ENCODE measurements around the gene NEBL.

GRCh38 chr10:20916976-20917375 is 19.9 kb upstream of the NEBL start:
- no peak for TF ChIP-seq ZSCAN5A (tag by site-specific recombination; IDR thresholded peaks at IDR 0.05)
- no peak for TF ChIP-seq ZBTB7A (tag by site-specific recombination; IDR thresholded peaks at IDR 0.05; ENCODE audit: low read depth)
- TF ChIP-seq ZNF274 (IDR thresholded peaks at IDR 0.05; ENCODE audit: low read length): no peak
- TF ChIP-seq ZNF274 (tag by site-specific recombination; IDR thresholded peaks at IDR 0.05; ENCODE audit: borderline replicate concordance): no peak
- TF ChIP-seq, protein P1, sequence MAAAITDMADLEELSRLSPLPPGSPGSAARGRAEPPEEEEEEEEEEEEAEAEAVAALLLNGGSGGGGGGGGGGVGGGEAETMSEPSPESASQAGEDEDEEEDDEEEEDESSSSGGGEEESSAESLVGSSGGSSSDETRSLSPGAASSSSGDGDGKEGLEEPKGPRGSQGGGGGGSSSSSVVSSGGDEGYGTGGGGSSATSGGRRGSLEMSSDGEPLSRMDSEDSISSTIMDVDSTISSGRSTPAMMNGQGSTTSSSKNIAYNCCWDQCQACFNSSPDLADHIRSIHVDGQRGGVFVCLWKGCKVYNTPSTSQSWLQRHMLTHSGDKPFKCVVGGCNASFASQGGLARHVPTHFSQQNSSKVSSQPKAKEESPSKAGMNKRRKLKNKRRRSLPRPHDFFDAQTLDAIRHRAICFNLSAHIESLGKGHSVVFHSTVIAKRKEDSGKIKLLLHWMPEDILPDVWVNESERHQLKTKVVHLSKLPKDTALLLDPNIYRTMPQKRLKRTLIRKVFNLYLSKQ (tag by site-specific recombination; IDR thresholded peaks at IDR 0.05; ENCODE audit: borderline replicate concordance): no peak
- TF ChIP-seq TCF7L2 (IDR thresholded peaks at IDR 0.05; ENCODE audit: borderline replicate concordance, low read depth, low read length): no peak
- no peak for TF ChIP-seq SALL2 (tag by site-specific recombination; IDR thresholded peaks at IDR 0.05; ENCODE audit: borderline replicate concordance)
- TF ChIP-seq TRIM28 (IDR thresholded peaks at IDR 0.05; ENCODE audit: borderline replicate concordance, low read length): no peak
- TF ChIP-seq, protein P2, sequence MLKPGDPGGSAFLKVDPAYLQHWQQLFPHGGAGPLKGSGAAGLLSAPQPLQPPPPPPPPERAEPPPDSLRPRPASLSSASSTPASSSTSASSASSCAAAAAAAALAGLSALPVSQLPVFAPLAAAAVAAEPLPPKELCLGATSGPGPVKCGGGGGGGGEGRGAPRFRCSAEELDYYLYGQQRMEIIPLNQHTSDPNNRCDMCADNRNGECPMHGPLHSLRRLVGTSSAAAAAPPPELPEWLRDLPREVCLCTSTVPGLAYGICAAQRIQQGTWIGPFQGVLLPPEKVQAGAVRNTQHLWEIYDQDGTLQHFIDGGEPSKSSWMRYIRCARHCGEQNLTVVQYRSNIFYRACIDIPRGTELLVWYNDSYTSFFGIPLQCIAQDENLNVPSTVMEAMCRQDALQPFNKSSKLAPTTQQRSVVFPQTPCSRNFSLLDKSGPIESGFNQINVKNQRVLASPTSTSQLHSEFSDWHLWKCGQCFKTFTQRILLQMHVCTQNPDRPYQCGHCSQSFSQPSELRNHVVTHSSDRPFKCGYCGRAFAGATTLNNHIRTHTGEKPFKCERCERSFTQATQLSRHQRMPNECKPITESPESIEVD (tag by site-specific recombination; IDR thresholded peaks at IDR 0.05): no peak
- TF ChIP-seq, protein P3, sequence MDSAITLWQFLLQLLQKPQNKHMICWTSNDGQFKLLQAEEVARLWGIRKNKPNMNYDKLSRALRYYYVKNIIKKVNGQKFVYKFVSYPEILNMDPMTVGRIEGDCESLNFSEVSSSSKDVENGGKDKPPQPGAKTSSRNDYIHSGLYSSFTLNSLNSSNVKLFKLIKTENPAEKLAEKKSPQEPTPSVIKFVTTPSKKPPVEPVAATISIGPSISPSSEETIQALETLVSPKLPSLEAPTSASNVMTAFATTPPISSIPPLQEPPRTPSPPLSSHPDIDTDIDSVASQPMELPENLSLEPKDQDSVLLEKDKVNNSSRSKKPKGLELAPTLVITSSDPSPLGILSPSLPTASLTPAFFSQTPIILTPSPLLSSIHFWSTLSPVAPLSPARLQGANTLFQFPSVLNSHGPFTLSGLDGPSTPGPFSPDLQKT (IDR thresholded peaks at IDR 0.05; ENCODE audit: borderline replicate concordance, low read depth, low read length): no peak
- no peak for TF ChIP-seq CTCF (tag by site-specific recombination; IDR thresholded peaks at IDR 0.05)

Data from HEK293 (cell line).